H1 (cell line): ENCODE measurements around the gene PPP1R27. TPM values are rescaled to one million over a fixed set of nuclear protein-coding genes. Genes with fewer than 3 reads are reported as not detected.

ENCODE experiments used
- CTCF ChIA-PET: fragments of 300-600 bp; sonication (Branson Sonifier 250); formaldehyde crosslinking; loops from one replicate; lab custom pipeline; 2021; ENCODE audit not compliant: partially characterized antibody; lab: Charles Lee
- POLR2A ChIA-PET: fragments of 300-600 bp; sonication (Branson Sonifier 250); formaldehyde crosslinking; loops from one replicate; lab custom pipeline; 2021; ENCODE audit warnings: inconsistent platforms; ENCODE audit not compliant: partially characterized antibody; lab: Charles Lee
- DNase-seq, 2 experiments: peaks; one replicate each; pipeline versions ENCODE4 v3.0.0 to v3.0.0-alpha.2; 2010 to 2022; ENCODE audit warnings: low spot score in 2 of 2, low read depth in 1 of 2, mixed read lengths in 1 of 2
- FAIRE-seq: peaks from 2 replicates; lab custom pipeline; 2011; peaks lifted over from hg19 to GRCh38; lab: Jason Lieb, UNC
- H2AFZ ChIP-seq: 2 replicates; pipeline ENCODE4 v1.8.1; 2012; ENCODE audit warnings: low read length, inconsistent platforms
- H2AK5ac ChIP-seq: 2 replicates; pipeline ENCODE4 v1.6.1; 2013; ENCODE audit warnings: low read depth, low read length
- H2BK120ac ChIP-seq: replicated peaks from 2 replicates; pipeline ENCODE3; 2013; ENCODE audit warnings: low read depth, low read length, inconsistent platforms
- H2BK12ac ChIP-seq: 2 replicates; pipeline ENCODE4 v1.6.1; 2013; ENCODE audit warnings: low read depth, low read length
- H2BK15ac ChIP-seq: 2 replicates; pipeline ENCODE4 v1.6.1; 2013; ENCODE audit warnings: low read length
- H2BK20ac ChIP-seq: 2 replicates; pipeline ENCODE4 v1.6.1; 2013; ENCODE audit warnings: low read length
- H2BK5ac ChIP-seq: 2 replicates; pipeline ENCODE4 v1.6.1; 2013; ENCODE audit warnings: low read depth, low read length
- H3K14ac ChIP-seq: 2 replicates; pipeline ENCODE4 v1.6.1; 2013; ENCODE audit warnings: inconsistent platforms; ENCODE audit not compliant: insufficient read length
- H3K18ac ChIP-seq: 2 replicates; pipeline ENCODE4 v1.6.1; 2013; ENCODE audit warnings: low read length; ENCODE audit errors: extremely low read depth
- H3K23ac ChIP-seq: 2 replicates; pipeline ENCODE4 v1.6.1; 2013; ENCODE audit warnings: inconsistent platforms; ENCODE audit not compliant: insufficient read length
- H3K23me2 ChIP-seq: 2 replicates; pipeline ENCODE4 v1.6.1; 2013; ENCODE audit warnings: low read depth, low read length
- H3K27ac ChIP-seq: 2 replicates; pipeline ENCODE4 v1.6.1; 2011; ENCODE audit warnings: low read depth, low read length, inconsistent platforms
- H3K27me3 ChIP-seq, 4 experiments: replicated peaks in 1 of 4; 1 replicate in 1 of 4; 2 replicates in 3 of 4; pipeline versions ENCODE4 v1.6.1 to v1.8.1; 2011 to 2013; ENCODE audit warnings: low read length in 3 of 4, mild to moderate bottlenecking in 3 of 4, inconsistent platforms in 2 of 4, mixed read lengths in 2 of 4, moderate library complexity in 1 of 4; ENCODE audit not compliant: control insufficient read depth in 3 of 4, insufficient read depth in 3 of 4; ENCODE audit errors: extremely low read depth in 1 of 4
- H3K36me3 ChIP-seq, 4 experiments: 2 replicates each; pipeline versions ENCODE4 v1.6.1 to v1.8.1; 2011 to 2013; ENCODE audit warnings: mild to moderate bottlenecking in 4 of 4, low read length in 3 of 4, moderate library complexity in 2 of 4, control low read depth in 1 of 4, inconsistent platforms in 1 of 4; ENCODE audit not compliant: insufficient read depth in 4 of 4, control insufficient read depth in 2 of 4
- H3K4ac ChIP-seq: replicated peaks from 2 replicates; pipeline ENCODE3; 2013; ENCODE audit warnings: low read length, low read depth, mixed read lengths, inconsistent platforms; ENCODE audit not compliant: insufficient read length
- H3K4me1 ChIP-seq, 4 experiments: replicated peaks in 1 of 4; 1 replicate in 1 of 4; 2 replicates in 3 of 4; pipeline versions ENCODE4 v1.6.1 to v1.8.1; 2011 to 2013; ENCODE audit warnings: low read length in 3 of 4, inconsistent platforms in 2 of 4, mixed read lengths in 1 of 4; ENCODE audit not compliant: insufficient read depth in 4 of 4, control insufficient read depth in 3 of 4
- H3K4me2 ChIP-seq, 2 experiments: 2 replicates each; pipeline versions ENCODE4 v1.6.1 to v1.8.1; 2011 to 2013; ENCODE audit warnings: low read depth in 2 of 2, low read length in 2 of 2, control low read depth in 1 of 2, inconsistent platforms in 1 of 2, mild to moderate bottlenecking in 1 of 2; ENCODE audit not compliant: insufficient read depth in 1 of 2
- H3K4me3 ChIP-seq, 4 experiments: fragments of 200-600, 300-600 bp in 1 of 4; sonication (generic), shearing (Covaris generic), sonication (Bioruptor Twin) in 1 of 4; 2 replicates each; pipeline versions ENCODE4 v1.5.1 to v1.8.1; 2011 to 2016; ENCODE audit warnings: low read length in 4 of 4, low read depth in 3 of 4, control low read depth in 2 of 4, inconsistent platforms in 2 of 4, mild to moderate bottlenecking in 2 of 4, mixed read lengths in 1 of 4, moderate library complexity in 1 of 4; ENCODE audit not compliant: insufficient read depth in 2 of 4; ENCODE audit errors: extremely low read depth in 1 of 4
- H3K56ac ChIP-seq: replicated peaks from 2 replicates; pipeline ENCODE3; 2013; ENCODE audit warnings: low read depth, mild to moderate bottlenecking, mixed read lengths, low read length, inconsistent platforms; ENCODE audit not compliant: insufficient read length
- H3K79me1 ChIP-seq: 2 replicates; pipeline ENCODE4 v1.6.1; 2013; ENCODE audit warnings: low read depth, low read length, control low read depth
- H3K79me2 ChIP-seq, 2 experiments: 2 replicates each; pipeline versions ENCODE4 v1.6.1 to v1.8.1; 2012 to 2013; ENCODE audit warnings: low read length in 2 of 2, mild to moderate bottlenecking in 2 of 2, inconsistent platforms in 1 of 2; ENCODE audit not compliant: insufficient read depth in 2 of 2, control insufficient read depth in 1 of 2
- H3K9ac ChIP-seq, 4 experiments: replicated peaks in 1 of 4; 1 replicate in 1 of 4; 2 replicates in 3 of 4; pipeline versions ENCODE4 v1.6.1 to v1.8.1; 2011 to 2013; ENCODE audit warnings: low read depth in 3 of 4, low read length in 3 of 4, control low read depth in 2 of 4, mild to moderate bottlenecking in 2 of 4, moderate library complexity in 2 of 4, inconsistent platforms in 1 of 4; ENCODE audit errors: extremely low read depth in 1 of 4
- H3K9me3 ChIP-seq, 2 experiments: 2 replicates each; pipeline versions ENCODE4 v1.6.1 to v1.8.1; 2012 to 2013; ENCODE audit warnings: mild to moderate bottlenecking in 2 of 2, moderate library complexity in 2 of 2, control low read depth in 1 of 2, inconsistent platforms in 1 of 2, low read depth in 1 of 2, low read length in 1 of 2, mixed read lengths in 1 of 2; ENCODE audit not compliant: insufficient read depth in 2 of 2
- H4K20me1 ChIP-seq, 2 experiments: replicated peaks in 1 of 2; 2 replicates each; pipeline versions ENCODE3 to v1.8.1; 2011 to 2013; ENCODE audit warnings: inconsistent platforms in 2 of 2, low read length in 2 of 2, mild to moderate bottlenecking in 1 of 2; ENCODE audit not compliant: insufficient read depth in 2 of 2, control insufficient read depth in 1 of 2
- H4K5ac ChIP-seq: 2 replicates; pipeline ENCODE4 v1.6.1; 2013; ENCODE audit warnings: low read length, low read depth, mixed read lengths, inconsistent platforms; ENCODE audit not compliant: insufficient read length
- H4K8ac ChIP-seq: 2 replicates; pipeline ENCODE4 v1.8.0; 2013; ENCODE audit warnings: mild to moderate bottlenecking, moderate library complexity, low read length, inconsistent platforms; ENCODE audit not compliant: insufficient read depth; ENCODE audit errors: extremely low read depth
- H4K91ac ChIP-seq: replicated peaks from 2 replicates; pipeline ENCODE3; 2013; ENCODE audit warnings: low read length, mixed read lengths, inconsistent platforms; ENCODE audit not compliant: insufficient read length
- BRCA1 ChIP-seq: IDR thresholded peaks from 2 replicates; pipeline ENCODE4 v1.6.1; 2012; ENCODE audit warnings: low read depth, low read length, improper control_type of control experiment
- HDAC2 ChIP-seq, 2 experiments: fragments of 300-600 bp in 1 of 2; sonication (generic) in 1 of 2; IDR thresholded peaks; 2 replicates each; pipeline ENCODE4 v1.6.1; 2011 to 2012; ENCODE audit warnings: low read depth in 2 of 2, low read length in 2 of 2, mild to moderate bottlenecking in 2 of 2, moderate library complexity in 2 of 2, borderline replicate concordance in 1 of 2, inconsistent platforms in 1 of 2
- SAP30 ChIP-seq: fragments of 300-600 bp; sonication (generic); IDR thresholded peaks from 2 replicates; pipeline ENCODE4 v1.7.1; 2012; ENCODE audit warnings: low read length, moderate library complexity, mild to moderate bottlenecking, inconsistent platforms; ENCODE audit not compliant: insufficient read depth, insufficient replicate concordance
- SIN3A ChIP-seq, 2 experiments: IDR thresholded peaks in 1 of 2; conservative IDR thresholded peaks in 1 of 2; 2 replicates each; pipeline ENCODE4 v1.6.1; 2011 to 2012; ENCODE audit warnings: low read length in 2 of 2, improper control_type of control experiment in 1 of 2, low read depth in 1 of 2, mild to moderate bottlenecking in 1 of 2
- SP1 ChIP-seq: IDR thresholded peaks from 2 replicates; pipeline ENCODE4 v1.6.1; 2011; ENCODE audit warnings: low read depth, low read length
- WGBS, 2 experiments: shearing (Covaris generic) in 1 of 2; methylation state at CpG; one replicate each; pipeline versions ENCODE4 v1.1.6 to v1.1.7; 2013 to 2015; ENCODE audit warnings: low lambda C conversion rate in 2 of 2, mixed read lengths in 2 of 2, inconsistent platforms in 1 of 2, low coverage in 1 of 2, missing lambda C conversion rate in 1 of 2; ENCODE audit not compliant: insufficient replicate concordance in 2 of 2, insufficient coverage in 1 of 2, insufficient read length in 1 of 2; ENCODE audit errors: extremely low coverage in 1 of 2, missing lambda C conversion rate in 1 of 2; 5-methylcytosine and 5-hydroxymethylcytosine counted together
- polyA plus RNA-seq, 7 experiments: library from polyadenylated mRNA; depleted of rRNA in 3 of 7; stranded (reverse) in 5 of 7; unstranded in 2 of 7; fragments of >200 nt in 5 of 7; fragments of 200-250 nt in 2 of 7; gene quantifications; 1 replicate in 5 of 7; 2 replicates in 1 of 7; 4 replicates in 1 of 7; pipeline versions ENCODE4 v1.2.1 to v1.2.3, GENCODE V29; 2011 to 2013; ENCODE audit warnings: missing spikeins in 2 of 7, mixed read lengths in 2 of 7
- total RNA-seq: library from RNA; stranded (reverse); fragmentation: NEBNext Ultra II Directional; extraction: Animal tissue kit (Norgen Biotek cat#: 25700); gene quantifications from 2 replicates; pipeline ENCODE4 v1.2.1, GENCODE V29; 2021

Gene PPP1R27
- total and polyA plus RNA-seq, 2 of the 8 experiments (the other 6 are each of a cell fraction or from before 2014, with no cell fraction given) = 0.27 TPM; not detected in 1

DNA sequence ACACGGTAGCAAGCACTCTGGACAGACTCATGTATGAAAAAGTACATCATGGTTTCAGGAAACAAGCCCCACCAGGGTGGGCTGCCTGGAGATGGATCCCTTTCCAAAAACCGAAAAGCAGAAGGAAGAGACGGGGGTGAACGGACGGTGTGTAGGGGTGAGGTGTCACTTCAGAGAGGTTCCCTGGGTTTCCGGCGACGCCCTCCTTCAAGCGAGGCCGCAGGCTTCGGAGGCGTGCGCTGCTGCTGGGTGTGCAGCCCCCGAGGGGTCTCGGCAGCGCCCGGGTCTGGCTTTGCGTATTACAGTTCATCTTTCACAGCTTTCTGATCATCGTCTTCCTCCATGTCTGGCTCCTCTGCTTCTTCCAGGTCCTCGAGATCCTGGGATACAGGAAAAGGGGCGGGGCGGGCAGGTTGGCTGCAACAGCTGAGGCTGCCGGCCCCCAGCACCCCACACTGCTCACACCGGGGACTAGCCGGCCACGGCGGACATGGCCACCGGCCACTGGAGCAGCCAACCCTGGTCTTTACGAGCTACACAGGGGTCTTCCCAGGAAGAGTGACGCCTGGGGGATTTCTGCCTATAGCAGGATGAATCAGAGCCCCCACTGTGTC is 9.0 kb upstream of the PPP1R27 start:
- Histone ChIP-seq H2AFZ (no peak overlapping the region), H3K79me1 (no peaks in the 10 kb centered on the region), H3K9me3 (no peaks in the 10 kb centered on the region), H4K5ac (no peak overlapping the region), H3K23me2 (no peaks in the 10 kb centered on the region), H2BK12ac (no peak overlapping the region), H2BK15ac (no peak overlapping the region), H3K27ac (no peak overlapping the region), H3K4me2 (no peak overlapping the region), H3K14ac (no peak overlapping the region), H2BK5ac (no peak overlapping the region), H4K20me1 (peaks cover 2 to 13% of the 10 kb centered on the region in 2 experiments), H3K23ac (no peak overlapping the region), H2BK120ac (no peak overlapping the region), H3K4me3 (no peak overlapping the region), H3K56ac (no peak overlapping the region), H2AK5ac (no peak overlapping the region), H4K8ac (no peak overlapping the region), H3K9ac (no peak overlapping the region), H3K27me3 (no peaks in the 10 kb centered on the region; a peak in 2 of 7 replicates), H3K4me1 (peaks cover 0 to 3% (median 0%) of the 10 kb centered on the region in 4 experiments; a peak in 2 of 7 replicates), H3K79me2 (no peaks in the 10 kb centered on the region), H4K91ac (no peak overlapping the region), H3K4ac (no peak overlapping the region), H3K36me3 (peaks cover 12 to 48% (median 34%) of the 10 kb centered on the region in 4 experiments), H2BK20ac (no peak overlapping the region), H3K18ac (no peak overlapping the region)
- 94% methylated on average over 29 of the region's 30 CpGs; no CpG with 5 or more reads in 1 of the 2 experiments for WGBS, 2 experiments
- POLR2A ChIA-PET = interaction anchor here (0.9 to 5.7 kb wide), 9 partner anchors 9 to 142 kb away, joined by 3 to 37 read pairs (median 4); partner anchors contain the start of genes MCRIP1 and PPP1R27
- FAIRE-seq (no peak), DNase-seq (no peak)
- CTCF ChIA-PET = interaction anchor here (0.7 to 1.5 kb wide), 5 partner anchors 8 to 26 kb away, joined by 3 to 8 read pairs (median 3); no protein-coding TSS in a partner anchor
- TF ChIP-seq BRCA1 (no peak), HDAC2 (IDR thresholded peaks at IDR 0.05; ENCODE audit: borderline replicate concordance in 1 of 2, low read depth in 2 of 2, low read length in 2 of 2) (no peak), SP1 (no peak), SIN3A (conservative IDR thresholded peaks at IDR 0.05 in 1 of 2, IDR thresholded peaks at IDR 0.05 in 1 of 2; ENCODE audit: low read depth in 1 of 2, low read length in 2 of 2) (0 out of 4 replicates have a peak, but pooled peaks of 1 of the 2 experiments have one; percentile 15), SAP30 (no peak)
